K562 (cell line): ENCODE results near the gene SHANK1. TPM values are rescaled to one million over a fixed set of nuclear protein-coding genes. Genes with fewer than 3 reads are reported as not detected.

ENCODE experiments used
- ATAC-seq: fragments of 200-7000 bp; cut with Tn5 transposase; 3 replicates; pipeline ENCODE4 v1.9.1; 2020; ENCODE audit warnings: moderate library complexity
- BruUV-seq: library from RNA; stranded (reverse); fragments of 400-500 nt; replicated peaks from 2 replicates; lab custom pipeline; 2021; lab: Mats Ljungman, UMichigan
- CTCF ChIA-PET: fragments of 300-600 bp; formaldehyde crosslinking; extraction: SDS; loops from one replicate; lab custom pipeline; 2021; ENCODE audit warnings: low intra/inter-chr PET ratio; lab: Yijun Ruan, JAX
- POLR2A ChIA-PET: fragments of 300-600, 350-650 bp; sonication (Branson Sonifier 250); formaldehyde crosslinking; extraction: SDS; loops from one replicate; lab custom pipeline; 2021; ENCODE audit warnings: antibody characterized with exemption, inconsistent platforms; lab: Yijun Ruan, JAX
- DNase-seq, 4 experiments: peaks; one replicate each; pipeline versions ENCODE4 v3.0.0 to v3.0.0-alpha.2; 2011 to 2018; ENCODE audit warnings: low spot score in 3 of 4, mixed read lengths in 3 of 4; ENCODE audit errors: extremely low read depth in 1 of 4
- FAIRE-seq: peaks from 2 replicates; lab custom pipeline; 2011; peaks lifted over from hg19 to GRCh38; lab: Jason Lieb, UNC
- H2AFZ ChIP-seq: 2 replicates; pipeline ENCODE4 v1.6.0; 2011; ENCODE audit warnings: low read depth, low read length, control low read depth, inconsistent platforms
- H3K27ac ChIP-seq: fragments of 200-600 bp; 3 replicates; pipeline ENCODE4 v1.8.0; 2011; ENCODE audit warnings: low read depth, mild to moderate bottlenecking, control low read depth, inconsistent platforms, low read length, moderate library complexity, mixed read lengths; ENCODE audit errors: extremely low read depth
- H3K27me3 ChIP-seq, 2 experiments: fragments of 300-600 bp in 1 of 2; 2 replicates in 1 of 2; 3 replicates in 1 of 2; pipeline versions ENCODE4 v1.6.0 to v1.8.0; 2011; ENCODE audit warnings: inconsistent platforms in 2 of 2, low read length in 2 of 2, mild to moderate bottlenecking in 1 of 2, mixed read lengths in 1 of 2, moderate library complexity in 1 of 2; ENCODE audit not compliant: control insufficient read depth in 2 of 2, insufficient read depth in 2 of 2
- H3K36me3 ChIP-seq: fragments of 300-600 bp; 3 replicates; pipeline ENCODE4 v1.8.0; 2011; ENCODE audit warnings: mild to moderate bottlenecking, low read length, inconsistent platforms; ENCODE audit not compliant: control insufficient read depth, insufficient read depth
- H3K4me1 ChIP-seq, 2 experiments: fragments of 200-600 bp in 1 of 2; replicated peaks in 1 of 2; 2 replicates in 1 of 2; 3 replicates in 1 of 2; pipeline versions ENCODE4 v1.5.1 to v1.8.0; 2011; ENCODE audit warnings: inconsistent platforms in 2 of 2, low read length in 2 of 2, mild to moderate bottlenecking in 1 of 2, mixed read lengths in 1 of 2, moderate library complexity in 1 of 2; ENCODE audit not compliant: control insufficient read depth in 2 of 2, insufficient read depth in 2 of 2
- H3K4me2 ChIP-seq: 2 replicates; pipeline ENCODE4 v1.6.1; 2011; ENCODE audit warnings: low read length, control low read depth, inconsistent platforms, mixed read lengths; ENCODE audit not compliant: insufficient read depth
- H3K4me3 ChIP-seq: fragments of 200-600 bp; sonication (generic), shearing (Covaris generic); 2 replicates; pipeline ENCODE4 v1.5.1; 2016; ENCODE audit warnings: control low read depth, inconsistent platforms
- H3K79me2 ChIP-seq: fragments of 200-600 bp; 3 replicates; pipeline ENCODE4 v1.8.0; 2011; ENCODE audit warnings: low read length, inconsistent platforms; ENCODE audit not compliant: control insufficient read depth, insufficient read depth
- H3K9ac ChIP-seq, 2 experiments: 2 replicates each; pipeline versions ENCODE4 v1.6.0 to v1.6.1; 2011; ENCODE audit warnings: low read depth in 2 of 2, low read length in 2 of 2, control low read depth in 1 of 2, inconsistent platforms in 1 of 2, mild to moderate bottlenecking in 1 of 2, mixed read lengths in 1 of 2; ENCODE audit not compliant: insufficient read depth in 1 of 2
- H3K9me1 ChIP-seq: one replicate; pipeline ENCODE4 v1.6.0; 2011; ENCODE audit warnings: inconsistent platforms, mild to moderate bottlenecking, low read length, moderate library complexity; ENCODE audit not compliant: control insufficient read depth, insufficient read depth
- H3K9me3 ChIP-seq: replicated peaks from 2 replicates; pipeline ENCODE4 v1.5.1; 2011; ENCODE audit warnings: low read depth, low read length, inconsistent platforms; ENCODE audit not compliant: control insufficient read depth, insufficient read depth
- H4K20me1 ChIP-seq: replicated peaks from 2 replicates; pipeline ENCODE4 v1.6.1; 2011; ENCODE audit warnings: low read length, inconsistent platforms, mixed read lengths; ENCODE audit not compliant: control insufficient read depth, insufficient read depth
- ARID1B ChIP-seq: fragments of 450-650 bp; IDR thresholded peaks from 2 replicates; pipeline ENCODE4 v1.6.1; 2016; ENCODE audit warnings: antibody characterized with exemption, mild to moderate bottlenecking, inconsistent platforms
- BMI1 ChIP-seq: fragments of 150-350 bp; IDR thresholded peaks from 2 replicates; pipeline ENCODE4 v1.6.1; 2014; ENCODE audit warnings: low read length
- CBFA2T2 ChIP-seq: fragments of 450-650 bp; conservative IDR thresholded peaks from 2 replicates; pipeline ENCODE4 v1.6.1; 2017; ENCODE audit warnings: mild to moderate bottlenecking
- CBX3 ChIP-seq, 2 experiments: IDR thresholded peaks; 1 replicate in 1 of 2; 2 replicates in 1 of 2; pipeline ENCODE4 v1.6.1; 2012; ENCODE audit warnings: inconsistent platforms in 2 of 2, low read length in 2 of 2, borderline replicate concordance in 1 of 2, control low read depth in 1 of 2
- FOSL1 ChIP-seq: fragments of 200-800 bp; sonication (Bioruptor generic); conservative IDR thresholded peaks from 2 replicates; pipeline ENCODE4 v1.6.1; 2016; ENCODE audit warnings: missing genetic modification characterization, missing compliant biosample characterization
- GTF3C2 ChIP-seq: IDR thresholded peaks from 3 replicates; pipeline ENCODE4 v1.6.1; 2011; ENCODE audit warnings: borderline replicate concordance, mild to moderate bottlenecking, moderate library complexity; ENCODE audit not compliant: insufficient read length; ENCODE audit errors: extremely low read depth
- HLTF ChIP-seq: fragments of 450-650 bp; IDR thresholded peaks from 2 replicates; pipeline ENCODE4 v1.6.1; 2016
- KDM1A ChIP-seq, 2 experiments: fragments of 450-650 bp; IDR thresholded peaks; 2 replicates each; pipeline ENCODE4 v1.6.1; 2016; ENCODE audit warnings: mild to moderate bottlenecking in 2 of 2
- KDM2B ChIP-seq: fragments of 250-450 bp; sonication (Bioruptor Pico); IDR thresholded peaks from 2 replicates; pipeline ENCODE4 v1.8.0; 2021; ENCODE audit warnings: mild to moderate bottlenecking, moderate library complexity
- MAFK ChIP-seq: IDR thresholded peaks from 2 replicates; pipeline ENCODE4 v1.6.1; 2011; ENCODE audit warnings: low read length, improper control_type of control experiment
- MEIS2 ChIP-seq: fragments of 450-650 bp; IDR thresholded peaks from 2 replicates; pipeline ENCODE4 v1.6.1; 2014; ENCODE audit warnings: mild to moderate bottlenecking; ENCODE audit not compliant: partially characterized antibody
- RCOR1 ChIP-seq, 2 experiments: IDR thresholded peaks; 2 replicates each; pipeline ENCODE4 v1.6.1; 2012; ENCODE audit warnings: low read depth in 2 of 2, low read length in 2 of 2, borderline replicate concordance in 1 of 2, improper control_type of control experiment in 1 of 2
- SLC30A9 ChIP-seq: fragments of 250-450 bp; sonication (Bioruptor Pico); IDR thresholded peaks from 2 replicates; pipeline ENCODE4 v1.8.0; 2022; ENCODE audit warnings: mild to moderate bottlenecking, moderate library complexity
- SMARCA4 ChIP-seq: fragments of 450-650 bp; IDR thresholded peaks from 2 replicates; pipeline ENCODE4 v1.6.1; 2016
- THRB ChIP-seq: fragments of 450-650 bp; formaldehyde crosslinking; conservative IDR thresholded peaks from 2 replicates; pipeline ENCODE4 v1.4.0; 2022; ENCODE audit warnings: mild to moderate bottlenecking, missing genetic modification characterization
- ZNF23 ChIP-seq: fragments of 250-450 bp; sonication (Bioruptor Pico); IDR thresholded peaks from 2 replicates; pipeline ENCODE4 v1.4.0; 2020; ENCODE audit warnings: mild to moderate bottlenecking
- ZNF3 ChIP-seq: fragments of 250-450 bp; sonication (Bioruptor Pico); IDR thresholded peaks from 2 replicates; pipeline ENCODE4 v1.5.0; 2021; ENCODE audit warnings: mild to moderate bottlenecking, moderate library complexity
- WGBS: fragments of 100-300 bp; shearing (Covaris generic); methylation state at CpG from one replicate; pipeline ENCODE4 v1.1.6; 2016; ENCODE audit warnings: low coverage, mixed read lengths; ENCODE audit not compliant: insufficient coverage; ENCODE audit errors: missing lambda C conversion rate; 5-methylcytosine and 5-hydroxymethylcytosine counted together
- in situ Hi-C: fragments of 300-500 bp; cut with MboI; formaldehyde crosslinking; loops from 4 replicates; pipeline ENCODE4 v1.15.0; 2018; ENCODE audit warnings: inconsistent platforms, mixed read lengths
- intact Hi-C: fragments of 100-400 bp; cut with micrococcal nuclease; formaldehyde crosslinking; loops from 2 replicates; pipeline ENCODE4 v1.14.2; 2022
- polyA plus RNA-seq, 8 experiments: library from polyadenylated mRNA; depleted of rRNA in 4 of 8; stranded (reverse) in 5 of 8; unstranded in 3 of 8; fragments of >200 nt; fragmentation: Nextera tagmentation in 2 of 8; fragmentation: Illumina TruSeq in 1 of 8; extraction: Ambion mirVana in 2 of 8; extraction: Trizol in 1 of 8; gene quantifications; 2 replicates each; pipeline versions ENCODE4 v1.2.1 to v1.2.3, GENCODE V29; 2011 to 2014; ENCODE audit warnings: inconsistent platforms in 1 of 8, missing spikeins in 1 of 8
- total RNA-seq, 7 experiments: library from RNA; depleted of rRNA in 6 of 7; stranded (reverse); fragments of >200 nt in 6 of 7; fragmentation: Illumina TruSeq in 2 of 7; extraction: Trizol in 2 of 7; gene quantifications; 2 replicates each; pipeline versions ENCODE4 v1.2.1 to v1.2.3, GENCODE V29; 2011 to 2021; ENCODE audit warnings: low replicate concordance in 1 of 7

SHANK1 gene
- total and polyA plus RNA-seq, 9 of the 15 experiments (the other 6 are each of a cell fraction or from before 2014, with no cell fraction given) = 0.33 to 1.3 (median 0.55) TPM; not detected in 2

- H3K36me3 ChIP-seq = no peaks in the 10 kb centered on the region
- no peaks in the 10 kb centered on the region for H4K20me1 ChIP-seq
- peak; percentile 52 to 74 (median 59) for DNase-seq
- ATAC-seq = peak; percentile 45; the same call in 2 of the 3 replicates
- no peaks in the 10 kb centered on the region for H3K9me1 ChIP-seq
- peak overlapping the region in 1 of 2 experiments; percentile 33; a peak in 1 of 4 replicates for H3K9ac ChIP-seq
- intact Hi-C loops = no loop called here
- WGBS = 0% methylated on average over 6 of the region's 6 CpGs
- peaks cover 13 to 25% of the 10 kb centered on the region in 2 experiments; a peak in 4 of 5 replicates for H3K4me1 ChIP-seq
- CTCF ChIA-PET = no interaction called here
- no peak overlapping the region for H2AFZ ChIP-seq
- BruUV-seq = no TSS peak
- in situ Hi-C loops = no loop called here
- POLR2A ChIA-PET = interaction anchor here (0.8 kb wide), 1 partner anchor 82 kb away, joined by 3 read pairs; no protein-coding TSS in a partner anchor
- H3K9me3 ChIP-seq = no peaks in the 10 kb centered on the region
- H3K27ac ChIP-seq = no peak overlapping the region
- no peaks in the 10 kb centered on the region for H3K79me2 ChIP-seq
- FAIRE-seq = peak; percentile 79
- H3K4me2 ChIP-seq = peak overlapping the region; percentile 37
- H3K27me3 ChIP-seq = peaks cover 0 to 10% of the 10 kb centered on the region in 2 experiments; a peak in 3 of 5 replicates
- H3K4me3 ChIP-seq = no peak overlapping the region
- TF ChIP-seq KDM1A (IDR thresholded peaks at IDR 0.05) = peak; percentile 70 to 85
- peak; percentile 83 for TF ChIP-seq FOSL1 (tag)
- TF ChIP-seq MEIS2 = peak; percentile 61
- peak; percentile 71 for TF ChIP-seq ARID1B
- peak; percentile 49 for TF ChIP-seq GTF3C2
- 0 out of 2 replicates have a peak, but pooled peaks have one; percentile 41 for TF ChIP-seq HLTF
- TF ChIP-seq THRB (CRISPR knock-in tag) = peak; percentile 55; the same call in 1 of the 2 replicates
- TF ChIP-seq RCOR1 (IDR thresholded peaks at IDR 0.05; ENCODE audit: borderline replicate concordance in 1 of 2, low read depth in 2 of 2, low read length in 2 of 2) = peak in 1 of 2 experiments; percentile 35; a peak in 1 of 4 replicates
- TF ChIP-seq KDM2B = no peak
- no peak for TF ChIP-seq BMI1
- peak; percentile 69 for TF ChIP-seq SMARCA4
- peak in 1 of 2 experiments; percentile 65; a peak in 1 of 3 replicates for TF ChIP-seq CBX3 (IDR thresholded peaks at IDR 0.05; ENCODE audit: borderline replicate concordance in 1 of 2, low read length in 2 of 2)
- TF ChIP-seq SLC30A9 (CRISPR knock-in tag) = no peak
- no peak for TF ChIP-seq ZNF23 (CRISPR knock-in tag)
- TF ChIP-seq MAFK = 0 out of 2 replicates have a peak, but pooled peaks have one; percentile 5
- 0 out of 2 replicates have a peak, but pooled peaks have one; percentile 36 for TF ChIP-seq CBFA2T2
- 0 out of 2 replicates have a peak, but pooled peaks have one; percentile 17 for TF ChIP-seq ZNF3 (CRISPR knock-in tag)
These were observed 73.4 kb downstream of the SHANK1 start for GRCh38 chr19:50646074-50646807.
